IPS-NIHi7 (cell line): ENCODE results near the gene PMS1.
"Not testable (repeated sequence)": the region's sequence is repeated elsewhere in the genome, so short reads cannot be mapped to it uniquely, and the experiment has no call there.

Experiments
- DNase-seq: peaks from one replicate; pipeline ENCODE4 v3.0.0; 2012; ENCODE audit warnings: mixed read lengths; ENCODE audit errors: extremely low spot score

The PMS1 gene

DNA sequence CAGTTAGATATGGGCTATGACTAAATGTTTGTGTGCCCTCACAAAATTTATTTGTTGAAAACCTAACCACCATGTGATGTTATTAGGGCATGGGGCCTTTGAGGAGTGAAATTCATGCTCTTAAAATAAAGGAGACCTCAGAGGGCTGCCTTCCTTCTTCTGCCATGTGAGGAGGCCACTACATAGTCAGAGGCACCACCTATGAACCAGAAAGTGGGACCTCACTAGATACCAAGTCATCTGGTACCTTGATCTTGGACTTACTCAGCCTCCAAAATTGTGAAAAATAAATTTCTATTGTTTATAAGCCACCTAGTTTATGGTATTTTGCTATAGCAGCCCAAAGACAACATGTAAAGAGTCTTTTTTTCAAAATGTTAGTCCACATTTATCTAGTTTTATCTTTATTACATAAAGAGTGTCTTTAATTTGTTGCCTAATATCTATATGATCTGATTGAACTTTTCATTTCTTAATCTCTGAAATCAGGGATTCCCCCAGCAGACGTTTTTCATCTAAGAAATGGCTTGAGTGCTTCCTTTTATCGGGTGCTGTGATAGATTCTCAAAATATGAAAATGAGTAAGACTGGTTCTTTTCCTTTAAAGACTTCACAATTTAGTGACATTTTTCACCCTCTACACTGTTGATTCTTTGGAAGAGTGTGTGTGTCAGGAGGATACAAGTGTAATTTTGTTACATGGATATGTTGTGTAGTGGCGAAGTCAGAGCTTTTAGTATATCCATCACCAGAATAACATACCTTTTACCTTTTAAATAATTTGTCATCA is 34.2 kb downstream of the PMS1 start:
- DNase-seq: no peak

DNA sequence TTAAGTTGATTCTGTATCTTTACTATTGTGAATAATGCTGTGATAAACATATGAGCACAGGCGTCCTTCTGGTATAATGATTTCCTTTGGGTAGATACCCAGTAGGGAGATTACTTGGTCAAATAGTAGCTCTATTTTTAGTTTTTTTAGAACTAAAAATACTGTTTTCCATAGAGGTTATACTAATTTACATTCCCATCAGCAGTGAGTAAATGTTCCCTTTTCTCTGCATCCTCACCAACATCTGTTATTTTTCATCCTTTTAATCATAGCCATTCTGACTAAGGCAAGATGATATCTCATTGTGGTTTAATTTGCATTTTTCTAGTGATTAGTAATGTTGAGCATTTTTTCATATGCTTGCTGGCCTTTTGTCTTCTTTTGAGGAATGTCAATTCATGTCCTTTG is 35.1 kb downstream of the PMS1 start:
- no peak for DNase-seq

DNA sequence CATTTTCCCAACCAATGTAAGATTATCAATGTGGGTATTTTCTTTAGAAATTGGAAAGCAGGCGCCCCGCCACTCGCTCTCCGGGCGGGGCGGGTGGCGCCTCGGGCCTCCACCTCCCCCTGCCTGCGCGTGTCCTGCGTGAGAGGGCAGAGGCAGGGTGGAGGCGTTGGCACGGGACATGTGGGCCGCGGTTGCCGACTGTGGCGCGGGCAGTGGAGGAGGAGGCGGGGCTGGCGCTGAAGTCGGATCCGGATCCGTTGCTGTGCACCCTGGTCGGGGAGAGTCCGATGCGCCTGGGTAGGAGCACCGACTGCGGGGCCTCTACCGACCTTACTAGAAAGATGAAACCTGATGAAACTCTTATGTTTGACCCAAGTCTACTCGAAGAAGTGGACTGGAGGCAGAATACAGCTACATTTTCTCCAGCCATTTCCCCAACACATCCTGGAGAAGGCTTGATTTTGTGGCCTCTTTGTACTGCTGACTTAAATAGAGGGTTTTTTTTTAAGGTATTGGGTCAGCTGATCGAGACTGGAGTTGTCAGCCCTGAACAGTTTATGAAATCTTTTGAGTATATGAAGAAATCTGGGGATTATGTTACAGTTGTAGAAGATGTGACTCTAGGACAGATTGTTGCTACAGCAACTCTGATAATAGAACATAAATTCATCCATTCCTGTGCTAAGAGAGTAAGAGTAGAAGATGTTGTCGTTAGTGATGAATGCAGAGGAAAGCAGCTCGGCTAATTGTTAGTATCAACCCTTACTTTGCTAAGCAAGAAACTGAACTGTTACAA is 37.9 kb downstream of the PMS1 start:
- no peak for DNase-seq

DNA sequence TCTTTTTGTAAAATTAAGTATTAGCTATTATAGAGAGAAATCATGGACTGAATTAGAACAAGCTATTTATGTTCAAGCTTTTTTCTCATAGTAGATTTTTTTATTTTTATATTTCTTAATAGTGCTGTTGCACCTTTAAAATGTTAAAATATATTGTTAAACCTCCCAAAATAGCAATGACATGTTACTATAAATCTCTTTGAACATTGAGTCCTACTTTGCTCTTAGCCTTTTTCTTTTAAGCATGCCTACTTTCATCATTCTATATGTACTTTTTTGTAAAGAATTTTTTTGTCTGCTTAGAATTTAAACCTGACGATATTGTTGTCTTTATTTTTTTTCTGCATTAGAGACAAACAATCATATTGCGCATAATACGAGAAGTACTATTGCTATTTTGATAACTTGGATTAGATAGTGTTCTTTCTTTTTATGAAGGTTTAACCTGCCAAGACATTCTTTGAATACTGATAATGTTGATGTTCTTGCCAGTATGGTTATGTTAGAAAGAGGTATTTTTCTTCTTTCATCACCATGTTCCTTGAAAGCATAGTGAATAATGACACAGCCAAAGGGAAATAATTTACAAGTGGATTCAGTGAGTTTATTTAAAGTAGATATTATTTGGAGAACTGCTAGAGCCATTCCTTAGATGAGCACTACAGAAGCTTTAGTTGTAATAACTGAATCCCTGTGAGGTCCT is 40.6 kb downstream of the PMS1 start:
- no peak for DNase-seq

DNA sequence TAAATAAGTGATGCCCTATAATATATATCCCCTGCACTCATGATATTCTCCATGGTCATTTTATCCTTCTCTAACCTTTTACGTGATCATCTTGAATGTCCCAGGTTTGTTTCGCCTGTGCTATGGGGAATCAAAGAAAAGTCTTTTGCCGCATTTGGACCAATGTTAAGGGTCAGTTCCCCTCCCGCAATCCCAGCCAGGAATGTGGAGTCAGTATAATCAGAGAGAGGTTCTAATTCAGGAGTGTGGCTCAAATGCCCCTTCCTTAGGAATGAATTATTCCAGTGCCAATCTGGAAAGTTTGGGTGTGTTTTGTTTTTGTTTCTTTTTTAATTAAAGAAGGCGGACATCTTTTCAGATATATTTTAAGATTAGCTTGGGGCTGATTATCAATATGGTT is 41.8 kb downstream of the PMS1 start:
- no peak for DNase-seq

DNA sequence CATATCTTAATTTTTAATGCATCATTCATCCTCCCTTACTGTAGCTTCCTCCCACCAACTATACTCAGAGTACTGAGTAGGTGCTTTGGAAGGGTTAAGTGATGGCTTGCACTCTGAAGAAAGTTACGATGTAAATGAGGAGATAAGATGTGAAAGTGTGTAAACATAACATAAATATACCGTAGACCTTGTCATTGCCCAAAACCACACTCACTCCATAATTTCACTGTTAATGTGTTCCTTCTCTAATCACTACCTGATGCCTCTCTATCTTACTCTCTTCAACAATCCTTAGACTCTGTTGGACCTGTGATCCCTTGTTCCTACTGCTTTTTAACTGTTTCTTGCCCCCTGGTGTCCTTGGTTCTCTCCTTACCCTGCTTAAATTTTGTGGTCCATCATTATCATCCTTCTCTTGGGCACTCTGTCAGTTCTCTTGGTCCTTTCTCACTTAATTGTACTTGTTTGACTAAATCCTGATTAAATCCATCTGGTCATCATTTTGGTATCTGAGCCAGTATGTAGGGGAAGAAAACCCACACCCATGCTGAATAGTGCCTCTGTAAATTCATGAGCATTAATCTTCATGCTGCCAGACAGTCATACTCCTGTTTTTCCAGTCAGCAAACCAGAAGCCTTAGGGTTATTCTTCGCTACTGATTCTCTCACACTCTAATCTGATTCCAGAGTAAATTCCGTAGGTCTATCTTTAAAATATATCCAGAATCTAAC is 45.0 kb downstream of the PMS1 start:
- no peak for DNase-seq

DNA sequence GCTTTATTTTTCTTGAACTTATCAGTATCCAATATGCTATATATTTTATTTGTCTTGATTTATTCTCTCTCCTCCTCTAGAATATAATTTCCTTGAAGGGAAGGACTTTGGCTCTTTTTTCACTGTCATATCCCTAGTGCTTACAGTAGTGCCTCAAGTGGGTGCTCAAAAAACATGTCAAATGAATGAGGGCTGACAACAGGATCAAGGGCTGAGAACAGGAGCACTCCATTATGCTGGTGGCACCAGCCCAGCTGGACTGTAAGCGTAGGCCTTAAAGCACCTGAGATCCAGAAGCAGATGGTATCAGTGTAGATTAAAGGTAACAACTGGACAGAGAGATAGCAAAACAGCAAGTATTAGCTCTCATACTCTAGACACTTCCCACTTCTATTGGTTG is 46.3 kb downstream of the PMS1 start:
- DNase-seq: no peak

DNA sequence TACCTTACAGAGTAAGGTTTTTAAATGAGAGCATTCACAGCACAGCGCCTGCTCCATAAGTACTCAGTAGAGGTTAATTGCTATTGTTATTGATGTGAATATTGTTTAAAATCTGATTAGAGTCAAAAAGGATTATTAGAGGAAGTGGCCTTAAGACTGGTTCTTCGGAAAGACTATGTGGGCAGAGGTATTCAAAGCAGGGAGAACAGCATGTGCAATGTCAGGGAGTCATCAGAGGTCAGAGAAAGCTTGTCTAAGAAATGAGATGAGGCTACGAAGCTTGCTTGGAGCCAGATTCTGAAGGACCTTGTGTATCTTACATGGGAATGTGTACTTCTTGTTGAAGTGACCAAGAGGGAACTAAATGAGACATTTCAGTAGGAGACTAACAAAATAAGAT is 49.8 kb downstream of the PMS1 start:
- no peak for DNase-seq

DNA sequence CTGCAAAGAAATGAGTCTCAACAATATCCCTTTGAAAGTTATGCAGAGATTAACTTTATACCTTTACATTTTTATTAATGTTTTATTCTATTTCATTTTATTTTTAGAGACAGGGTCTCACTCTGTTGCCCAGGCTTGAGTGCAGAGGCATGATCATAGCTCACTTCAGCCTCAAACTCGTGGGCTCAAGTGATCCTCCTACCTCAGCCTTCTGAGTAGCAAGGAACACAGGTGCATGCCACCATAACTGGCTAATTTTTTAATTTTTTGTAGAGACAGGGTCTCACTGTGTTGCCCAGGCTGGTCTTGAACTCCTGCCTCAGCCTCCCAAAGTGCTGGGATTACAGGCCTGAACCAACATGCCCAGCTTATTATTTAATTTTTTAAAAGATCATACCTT is 50.4 kb downstream of the PMS1 start:
- not testable (repeated sequence) for DNase-seq

DNA sequence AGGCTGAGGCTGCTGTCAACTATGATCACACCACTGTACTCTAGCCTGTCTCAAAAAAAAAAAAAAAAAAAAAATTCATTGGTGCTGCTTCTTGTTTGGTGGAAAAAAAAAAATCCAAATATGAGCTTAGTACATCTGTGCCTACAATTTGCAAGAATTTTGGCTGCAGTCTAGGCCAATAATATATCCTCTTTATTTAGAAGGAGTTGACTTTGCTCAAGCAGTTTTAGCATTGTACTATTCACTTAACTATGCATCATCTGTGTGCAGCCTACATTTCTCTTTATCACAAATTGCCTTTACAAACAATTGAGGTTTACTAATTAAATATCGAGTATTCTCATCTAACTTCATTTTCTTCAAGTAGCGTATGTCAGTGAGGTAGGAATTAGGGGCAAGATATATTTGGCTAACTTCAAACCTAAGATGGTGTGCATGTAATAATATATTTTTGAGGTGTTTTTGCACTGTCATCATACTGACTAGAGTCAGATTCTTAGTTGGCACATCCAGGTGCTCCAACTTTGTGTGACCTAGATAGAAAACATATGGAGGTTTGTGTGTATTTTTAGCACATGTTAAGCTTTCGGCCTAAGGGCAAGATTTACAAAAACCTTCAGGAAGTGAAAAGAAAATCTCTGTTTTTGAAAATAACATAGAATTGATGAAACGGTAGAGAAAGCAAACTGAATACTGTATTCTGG is 51.8 kb downstream of the PMS1 start:
- no peak for DNase-seq

DNA sequence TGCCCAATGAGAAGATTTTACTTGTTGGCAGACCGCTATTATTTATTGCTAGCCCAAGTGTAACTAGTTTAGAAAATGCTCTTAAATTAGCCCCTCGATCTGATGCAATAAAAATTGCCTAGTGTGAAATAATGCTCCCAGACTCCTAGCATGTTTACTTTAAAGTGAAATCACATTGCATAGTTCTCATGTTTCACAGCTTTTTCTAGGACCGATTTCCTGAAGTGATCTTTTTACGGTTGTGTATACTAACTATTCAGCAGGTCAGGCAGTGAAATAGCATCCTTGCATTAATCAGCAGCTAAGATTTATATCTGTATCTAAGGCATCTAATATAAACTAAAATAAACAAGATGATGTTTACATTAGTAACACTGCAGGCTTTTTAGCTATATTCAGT is 52.4 kb downstream of the PMS1 start:
- DNase-seq: no peak

DNA sequence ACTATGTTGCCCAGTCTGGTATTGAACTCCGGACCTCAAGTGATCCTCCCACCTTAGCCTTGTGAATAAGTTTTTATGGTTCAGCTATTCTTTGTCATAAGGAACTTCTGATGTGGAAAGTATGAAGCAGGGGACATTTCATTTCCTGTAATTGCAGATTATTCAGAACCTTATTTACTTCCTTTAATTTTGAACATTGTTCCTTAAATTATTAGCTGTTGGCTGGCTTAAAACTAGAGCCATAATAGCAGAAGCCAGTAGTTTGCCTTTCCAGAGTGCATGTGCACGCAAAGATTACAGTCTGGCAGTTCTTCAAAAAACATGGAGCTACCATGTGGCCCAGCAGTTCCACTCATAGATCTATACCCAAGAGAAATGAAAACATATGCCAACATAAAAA is 53.1 kb downstream of the PMS1 start:
- no peak for DNase-seq

DNA sequence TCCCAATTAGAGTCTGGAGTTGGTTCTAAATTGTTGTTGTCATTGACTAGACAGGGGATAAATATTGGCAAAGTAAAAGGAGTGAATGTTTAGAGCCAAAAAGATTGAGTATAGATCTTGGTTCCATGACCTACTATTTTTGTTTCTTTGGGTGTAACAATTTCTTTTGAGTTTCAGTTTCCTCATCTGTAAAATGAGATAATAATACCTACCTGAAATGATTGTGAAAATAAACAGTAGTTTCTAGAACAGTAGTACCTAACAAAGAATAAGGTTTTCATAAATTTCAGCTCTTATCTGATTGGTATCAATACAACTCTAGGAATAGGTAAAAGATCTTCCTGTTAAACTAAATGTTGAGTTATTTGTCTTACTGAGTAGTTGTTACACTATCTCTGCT is 56.8 kb downstream of the PMS1 start:
- no peak for DNase-seq

DNA sequence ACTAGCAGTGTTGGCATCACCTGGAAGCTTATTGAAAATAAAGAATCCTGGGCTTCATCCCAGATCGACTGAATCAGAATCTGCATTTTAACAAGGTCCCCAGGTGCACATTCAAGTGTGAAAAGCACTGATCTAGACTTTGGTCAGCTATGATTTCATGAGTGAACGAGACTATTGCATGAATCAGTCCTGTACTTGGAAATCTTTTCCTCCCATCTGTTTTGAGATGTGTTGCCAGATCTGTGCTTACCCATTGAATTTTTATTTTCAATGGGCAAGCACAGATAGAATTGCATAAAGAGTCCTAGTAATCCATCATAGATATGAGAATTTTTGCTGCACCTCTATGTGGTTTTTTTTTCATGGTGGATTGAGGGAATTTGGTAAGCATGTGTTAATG is 64.0 kb downstream of the PMS1 start:
- no peak for DNase-seq

DNA sequence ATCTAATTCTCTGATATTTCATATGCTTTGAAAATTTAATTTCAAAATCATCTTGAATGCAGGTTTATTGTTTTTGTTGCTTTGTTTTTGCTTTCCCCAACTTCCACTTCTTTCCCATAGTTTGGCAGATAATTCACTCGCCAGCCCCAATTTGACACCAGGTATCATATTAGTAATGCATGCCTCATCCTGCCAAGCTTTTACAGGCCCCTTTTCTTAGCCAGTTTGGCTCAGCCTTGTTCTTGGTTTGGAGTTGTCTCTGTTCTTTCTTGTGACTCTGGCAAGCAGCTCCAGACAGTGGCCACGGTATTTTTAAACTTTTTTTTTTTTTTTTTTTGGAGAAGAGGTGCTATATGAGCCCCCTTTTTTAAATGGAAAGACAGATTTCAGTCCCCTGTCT is 65.3 kb downstream of the PMS1 start:
- DNase-seq: no peak

DNA sequence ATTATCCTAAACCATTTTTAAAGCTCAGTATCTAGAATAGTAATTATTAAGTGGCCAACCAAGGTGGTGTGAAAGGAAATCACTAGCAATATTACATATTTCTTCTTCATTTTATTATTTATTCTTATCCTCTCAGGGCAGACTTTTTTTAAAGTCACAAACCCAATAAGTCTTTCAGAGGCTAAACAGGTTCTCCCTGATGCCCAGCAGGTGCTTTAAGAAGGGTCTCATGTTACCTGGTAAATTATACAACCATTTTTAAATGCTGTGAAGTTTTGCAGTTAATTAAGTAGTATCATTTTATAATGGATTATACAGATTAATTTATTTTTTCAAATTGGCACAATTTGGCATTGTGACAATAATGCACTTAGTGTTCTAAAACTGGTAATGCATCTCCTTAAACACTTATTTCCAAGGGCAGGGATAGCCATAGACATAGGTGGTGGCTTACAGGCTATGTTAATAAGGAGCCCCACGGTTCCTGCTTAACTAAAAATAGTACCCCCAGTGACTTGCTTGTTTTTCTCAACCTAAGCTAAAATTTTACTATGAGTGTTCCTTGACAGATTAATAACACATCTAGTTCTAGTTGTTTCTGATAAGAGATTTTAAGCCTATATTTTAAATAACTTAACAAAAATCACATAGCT is 67.0 kb downstream of the PMS1 start:
- DNase-seq: no peak

DNA sequence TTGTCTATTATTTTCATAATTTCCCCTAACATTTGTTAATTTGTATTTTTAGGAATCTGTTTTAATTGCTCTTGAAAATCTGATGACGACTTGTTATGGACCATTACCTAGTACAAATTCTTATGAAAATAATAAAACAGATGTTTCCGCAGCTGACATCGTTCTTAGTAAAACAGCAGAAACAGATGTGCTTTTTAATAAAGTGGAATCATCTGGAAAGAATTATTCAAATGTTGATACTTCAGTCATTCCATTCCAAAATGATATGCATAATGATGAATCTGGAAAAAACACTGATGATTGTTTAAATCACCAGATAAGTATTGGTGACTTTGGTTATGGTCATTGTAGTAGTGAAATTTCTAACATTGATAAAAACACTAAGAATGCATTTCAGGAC is 69.9 kb downstream of the PMS1 start:
- DNase-seq: no peak

DNA sequence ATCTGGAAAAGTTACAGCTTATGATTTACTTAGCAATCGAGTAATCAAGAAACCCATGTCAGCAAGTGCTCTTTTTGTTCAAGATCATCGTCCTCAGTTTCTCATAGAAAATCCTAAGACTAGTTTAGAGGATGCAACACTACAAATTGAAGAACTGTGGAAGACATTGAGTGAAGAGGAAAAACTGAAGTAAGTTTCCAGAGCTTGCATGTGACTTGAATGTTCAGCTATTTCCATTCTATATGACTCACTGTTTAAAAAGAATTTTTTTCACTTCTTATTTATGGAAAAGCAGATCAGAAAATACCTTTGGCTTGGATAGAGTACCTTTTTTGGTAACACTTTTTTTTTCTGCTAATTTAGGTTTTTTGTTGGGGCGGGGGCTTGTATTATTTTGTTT is 70.7 kb downstream of the PMS1 start:
- no peak for DNase-seq

DNA sequence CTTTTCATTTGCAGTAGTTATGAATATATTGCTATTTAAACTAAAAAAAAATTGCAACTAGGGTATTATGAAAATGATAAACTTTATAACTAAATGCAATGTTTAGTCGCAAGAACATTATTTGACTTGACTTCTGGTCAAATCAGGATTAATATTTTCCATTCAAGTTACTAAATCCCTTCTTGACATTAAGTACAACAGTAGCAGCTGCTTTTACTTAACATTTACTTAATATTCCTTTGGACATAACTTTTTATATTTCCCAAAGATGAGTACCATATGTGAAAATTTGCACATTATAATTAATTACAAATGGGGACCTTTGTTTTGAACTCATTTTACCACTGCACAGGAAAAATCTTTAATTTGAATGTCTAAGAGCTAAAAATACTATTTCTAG is 74.0 kb downstream of the PMS1 start:
- DNase-seq: no peak

DNA sequence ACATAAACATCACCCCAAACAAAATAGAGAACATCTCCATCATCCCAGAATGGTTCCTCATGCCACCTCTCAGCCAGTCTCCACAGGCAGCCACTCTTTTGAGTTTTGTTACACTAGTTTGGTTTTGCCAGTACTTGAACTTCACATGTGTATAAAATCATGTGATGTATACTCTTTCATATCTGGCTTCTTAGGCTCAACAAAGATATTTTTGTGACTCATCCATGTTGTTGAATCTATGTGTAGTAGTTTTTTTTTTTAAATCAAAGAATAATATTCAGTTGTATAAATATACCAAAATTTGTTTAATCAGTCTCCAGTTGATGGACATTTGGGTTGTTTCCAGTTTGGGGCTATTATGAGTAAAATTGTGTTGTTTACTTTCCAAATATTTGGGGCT is 75.9 kb downstream of the PMS1 start:
- DNase-seq: no peak

DNA sequence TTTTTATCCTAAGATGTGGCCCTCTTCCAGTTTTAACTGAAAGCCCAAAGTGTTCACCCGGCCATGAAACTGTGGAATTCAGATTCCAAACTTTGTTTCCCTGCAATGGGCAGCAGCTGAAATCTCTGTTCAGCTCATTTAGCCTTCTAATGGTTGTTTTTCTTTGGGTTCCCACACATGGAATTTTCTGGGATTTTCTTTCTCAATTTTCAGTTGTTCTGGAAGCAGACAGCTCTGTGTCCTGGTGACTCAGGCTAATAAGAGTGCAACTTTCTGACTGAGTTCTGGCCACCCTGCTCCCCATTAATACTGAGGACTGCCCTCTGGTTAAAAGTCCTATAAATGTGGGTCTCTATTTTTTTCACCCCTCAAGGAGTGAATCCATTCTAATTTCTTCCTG is 78.5 kb downstream of the PMS1 start:
- no peak for DNase-seq
